ENCODE results near the gene SRP14.

The SRP14 gene

GRCh38 chr15:40062816-40063562 is 24.0 kb upstream of the SRP14 start:
- Histone ChIP-seq H3K4me1 (ENCODE audit: insufficient read depth, low read length) (peaks cover 9% of the 10 kb centered on the region), H3K27me3 (ENCODE audit: insufficient read depth, low read length) (no peaks in the 10 kb centered on the region), H3K4me3 (ENCODE audit: low read length) (no peak overlapping the region), H3K36me3 (ENCODE audit: insufficient read depth, low read length) (no peaks in the 10 kb centered on the region), H2AFZ (ENCODE audit: low read depth, low read length) (no peak overlapping the region), H3K9me3 (ENCODE audit: low read length) (no peaks in the 10 kb centered on the region)

GRCh38 chr15:40061212-40061901 is 22.4 kb upstream of the SRP14 start:
- H3K4me3 ChIP-seq (ENCODE audit: low read length) = no peak overlapping the region
- H3K36me3 ChIP-seq (ENCODE audit: insufficient read depth, low read length) = no peaks in the 10 kb centered on the region
- H3K27me3 ChIP-seq (ENCODE audit: insufficient read depth, low read length) = no peaks in the 10 kb centered on the region
- no peak overlapping the region for H2AFZ ChIP-seq (ENCODE audit: low read depth, low read length)
- H3K9me3 ChIP-seq (ENCODE audit: low read length) = no peaks in the 10 kb centered on the region
- H3K4me1 ChIP-seq (ENCODE audit: insufficient read depth, low read length) = peaks cover 3% of the 10 kb centered on the region

- Histone ChIP-seq H3K4me1 (ENCODE audit: insufficient read depth, low read length) (peaks cover 4% of the 10 kb centered on the region), H3K27me3 (ENCODE audit: insufficient read depth, low read length) (no peaks in the 10 kb centered on the region), H3K4me3 (ENCODE audit: low read length) (no peak overlapping the region), H3K9me3 (ENCODE audit: low read length) (no peaks in the 10 kb centered on the region), H2AFZ (ENCODE audit: low read depth, low read length) (no peak overlapping the region), H3K36me3 (ENCODE audit: insufficient read depth, low read length) (no peaks in the 10 kb centered on the region)
Measured at GRCh38 chr15:40060236-40060961, 21.4 kb upstream of the SRP14 start.

GRCh38 chr15:40059821-40060220 is 20.8 kb upstream of the SRP14 start:
- H2AFZ ChIP-seq (ENCODE audit: low read depth, low read length) = no peak overlapping the region
- no peaks in the 10 kb centered on the region for H3K36me3 ChIP-seq (ENCODE audit: insufficient read depth, low read length)
- peaks cover 4% of the 10 kb centered on the region for H3K4me1 ChIP-seq (ENCODE audit: insufficient read depth, low read length)
- no peak overlapping the region for H3K4me3 ChIP-seq (ENCODE audit: low read length)
- no peaks in the 10 kb centered on the region for H3K27me3 ChIP-seq (ENCODE audit: insufficient read depth, low read length)
- H3K9me3 ChIP-seq (ENCODE audit: low read length) = no peaks in the 10 kb centered on the region

GRCh38 chr15:40058476-40059140 is 19.6 kb upstream of the SRP14 start:
- Histone ChIP-seq H3K4me3 (ENCODE audit: low read length) (no peak overlapping the region), H3K27me3 (ENCODE audit: insufficient read depth, low read length) (no peaks in the 10 kb centered on the region), H3K4me1 (ENCODE audit: insufficient read depth, low read length) (peaks cover 4% of the 10 kb centered on the region), H3K36me3 (ENCODE audit: insufficient read depth, low read length) (no peaks in the 10 kb centered on the region), H2AFZ (ENCODE audit: low read depth, low read length) (no peak overlapping the region), H3K9me3 (ENCODE audit: low read length) (no peaks in the 10 kb centered on the region)

GRCh38 chr15:40055576-40056293 is 16.8 kb upstream of the SRP14 start:
- Histone ChIP-seq H3K4me1 (ENCODE audit: insufficient read depth, low read length) (peaks cover 4% of the 10 kb centered on the region), H2AFZ (ENCODE audit: low read depth, low read length) (no peak overlapping the region), H3K36me3 (ENCODE audit: insufficient read depth, low read length) (no peaks in the 10 kb centered on the region), H3K27me3 (ENCODE audit: insufficient read depth, low read length) (no peaks in the 10 kb centered on the region), H3K9me3 (ENCODE audit: low read length) (no peaks in the 10 kb centered on the region), H3K4me3 (ENCODE audit: low read length) (no peak overlapping the region)

GRCh38 chr15:40054855-40055575 is 16.0 kb upstream of the SRP14 start:
- Histone ChIP-seq H3K27me3 (ENCODE audit: insufficient read depth, low read length) (no peaks in the 10 kb centered on the region), H3K4me3 (ENCODE audit: low read length) (no peak overlapping the region), H3K36me3 (ENCODE audit: insufficient read depth, low read length) (no peaks in the 10 kb centered on the region), H3K9me3 (ENCODE audit: low read length) (no peaks in the 10 kb centered on the region), H2AFZ (ENCODE audit: low read depth, low read length) (no peak overlapping the region), H3K4me1 (ENCODE audit: insufficient read depth, low read length) (peaks cover 4% of the 10 kb centered on the region)

- no peaks in the 10 kb centered on the region for H3K9me3 ChIP-seq (ENCODE audit: low read length)
- peaks cover 4% of the 10 kb centered on the region for H3K4me1 ChIP-seq (ENCODE audit: insufficient read depth, low read length)
- no peaks in the 10 kb centered on the region for H3K27me3 ChIP-seq (ENCODE audit: insufficient read depth, low read length)
- H3K36me3 ChIP-seq (ENCODE audit: insufficient read depth, low read length) = no peaks in the 10 kb centered on the region
- no peak overlapping the region for H2AFZ ChIP-seq (ENCODE audit: low read depth, low read length)
- H3K4me3 ChIP-seq (ENCODE audit: low read length) = no peak overlapping the region
Measured at GRCh38 chr15:40054605-40054854, 15.5 kb upstream of the SRP14 start.

GRCh38 chr15:40053831-40054604 is 15.0 kb upstream of the SRP14 start:
- H3K4me1 ChIP-seq (ENCODE audit: insufficient read depth, low read length) = peaks cover 4% of the 10 kb centered on the region
- no peak overlapping the region for H3K4me3 ChIP-seq (ENCODE audit: low read length)
- H3K9me3 ChIP-seq (ENCODE audit: low read length) = no peaks in the 10 kb centered on the region
- no peaks in the 10 kb centered on the region for H3K36me3 ChIP-seq (ENCODE audit: insufficient read depth, low read length)
- H2AFZ ChIP-seq (ENCODE audit: low read depth, low read length) = no peak overlapping the region
- H3K27me3 ChIP-seq (ENCODE audit: insufficient read depth, low read length) = no peaks in the 10 kb centered on the region

- Histone ChIP-seq H3K4me1 (ENCODE audit: insufficient read depth, low read length) (peaks cover 4% of the 10 kb centered on the region), H2AFZ (ENCODE audit: low read depth, low read length) (no peak overlapping the region), H3K27me3 (ENCODE audit: insufficient read depth, low read length) (no peaks in the 10 kb centered on the region), H3K9me3 (ENCODE audit: low read length) (no peaks in the 10 kb centered on the region), H3K36me3 (ENCODE audit: insufficient read depth, low read length) (no peaks in the 10 kb centered on the region), H3K4me3 (ENCODE audit: low read length) (no peak overlapping the region)
Measured at GRCh38 chr15:40053079-40053830, 14.3 kb upstream of the SRP14 start.

- Histone ChIP-seq H3K4me1 (ENCODE audit: insufficient read depth, low read length) (peaks cover 4% of the 10 kb centered on the region), H3K36me3 (ENCODE audit: insufficient read depth, low read length) (no peaks in the 10 kb centered on the region), H3K9me3 (ENCODE audit: low read length) (no peaks in the 10 kb centered on the region), H3K27me3 (ENCODE audit: insufficient read depth, low read length) (no peaks in the 10 kb centered on the region), H2AFZ (ENCODE audit: low read depth, low read length) (no peak overlapping the region), H3K4me3 (ENCODE audit: low read length) (no peak overlapping the region)
Measured at GRCh38 chr15:40052604-40053003, 13.6 kb upstream of the SRP14 start.

All from neuron (in vitro differentiated cells).